HL-60 (cell line): ENCODE data around the gene EEF1G.

ENCODE experiments used
- CTCF ChIP-seq: IDR thresholded peaks from one replicate; pipeline ENCODE4 v1.5.1; 2011; ENCODE audit warnings: low read length, control low read depth, inconsistent platforms; ENCODE audit not compliant: insufficient read depth
- GABPA ChIP-seq: IDR thresholded peaks from 2 replicates; pipeline ENCODE4 v1.6.1; 2012; ENCODE audit warnings: low read depth
- POLR2AphosphoS5 ChIP-seq: IDR thresholded peaks from 2 replicates; pipeline ENCODE4 v1.6.1; 2012; ENCODE audit warnings: low read depth
- REST ChIP-seq: IDR thresholded peaks from 2 replicates; pipeline ENCODE4 v1.6.1; 2012; ENCODE audit warnings: low read depth; ENCODE audit not compliant: insufficient replicate concordance
- SPI1 ChIP-seq: IDR thresholded peaks from 2 replicates; pipeline ENCODE4 v1.6.1; 2012; ENCODE audit warnings: low read depth, mild to moderate bottlenecking, borderline replicate concordance

GRCh38 chr11:62536301-62536957, 37.3 kb downstream of the EEF1G start:
- TF ChIP-seq CTCF (no peak), SPI1 (no peak), POLR2AphosphoS5 (no peak), GABPA (no peak), REST (no peak)
